Fibroblast of lung (primary cell): ENCODE results near the gene WDTC1.

Experiments
- EZH2 ChIP-seq: IDR thresholded peaks from 2 replicates; pipeline ENCODE4 v1.5.1; 2012; ENCODE audit warnings: low read length, control low read depth, mild to moderate bottlenecking; ENCODE audit errors: missing control alignments
- TF ChIP-seq, protein P1 (sequence below), 2 donors: IDR thresholded peaks in 1 of 2; conservative IDR thresholded peaks in 1 of 2; 1 replicate in 1 of 2; 2 replicates in 1 of 2; pipeline ENCODE4 v1.5.1; 2011 to 2012; ENCODE audit warnings: low read length in 2 of 2, control low read depth in 1 of 2, inconsistent platforms in 1 of 2, low read depth in 1 of 2, mild to moderate bottlenecking in 1 of 2

- TF ChIP-seq, protein P1, sequence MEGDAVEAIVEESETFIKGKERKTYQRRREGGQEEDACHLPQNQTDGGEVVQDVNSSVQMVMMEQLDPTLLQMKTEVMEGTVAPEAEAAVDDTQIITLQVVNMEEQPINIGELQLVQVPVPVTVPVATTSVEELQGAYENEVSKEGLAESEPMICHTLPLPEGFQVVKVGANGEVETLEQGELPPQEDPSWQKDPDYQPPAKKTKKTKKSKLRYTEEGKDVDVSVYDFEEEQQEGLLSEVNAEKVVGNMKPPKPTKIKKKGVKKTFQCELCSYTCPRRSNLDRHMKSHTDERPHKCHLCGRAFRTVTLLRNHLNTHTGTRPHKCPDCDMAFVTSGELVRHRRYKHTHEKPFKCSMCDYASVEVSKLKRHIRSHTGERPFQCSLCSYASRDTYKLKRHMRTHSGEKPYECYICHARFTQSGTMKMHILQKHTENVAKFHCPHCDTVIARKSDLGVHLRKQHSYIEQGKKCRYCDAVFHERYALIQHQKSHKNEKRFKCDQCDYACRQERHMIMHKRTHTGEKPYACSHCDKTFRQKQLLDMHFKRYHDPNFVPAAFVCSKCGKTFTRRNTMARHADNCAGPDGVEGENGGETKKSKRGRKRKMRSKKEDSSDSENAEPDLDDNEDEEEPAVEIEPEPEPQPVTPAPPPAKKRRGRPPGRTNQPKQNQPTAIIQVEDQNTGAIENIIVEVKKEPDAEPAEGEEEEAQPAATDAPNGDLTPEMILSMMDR (conservative IDR thresholded peaks at IDR 0.05 in 1 of 2, IDR thresholded peaks at IDR 0.05 in 1 of 2; ENCODE audit: low read depth in 1 of 2, low read length in 2 of 2) = no peak
- no peak for TF ChIP-seq EZH2
Measured at GRCh38 chr1:27238032-27238431, 3.6 kb downstream of the WDTC1 start.
